OCI-LY7 (cell line): ENCODE results near the gene RNASE9.

Source experiments
- CTCF ChIP-seq: fragments of 200-600 bp; sonication (generic); conservative IDR thresholded peaks from 2 replicates; pipeline ENCODE4 v1.5.1; 2014; ENCODE audit warnings: mild to moderate bottlenecking, antibody characterized with exemption, low read length, moderate library complexity, mixed read lengths
- EZH2phosphoT487 ChIP-seq: fragments of 200-600 bp; sonication (generic); IDR thresholded peaks from 2 replicates; pipeline ENCODE4 v1.6.1; 2018; ENCODE audit warnings: low read depth, borderline replicate concordance, mild to moderate bottlenecking, mixed run types, antibody characterized with exemption, low read length, moderate library complexity, mixed read lengths

GRCh38 chr14:20597108-20597507, 36.3 kb upstream of the RNASE9 start:
- TF ChIP-seq CTCF = no peak
- no peak for TF ChIP-seq EZH2phosphoT487
